Measurements from ENCODE around the gene ZGPAT.

Gene ZGPAT

DNA sequence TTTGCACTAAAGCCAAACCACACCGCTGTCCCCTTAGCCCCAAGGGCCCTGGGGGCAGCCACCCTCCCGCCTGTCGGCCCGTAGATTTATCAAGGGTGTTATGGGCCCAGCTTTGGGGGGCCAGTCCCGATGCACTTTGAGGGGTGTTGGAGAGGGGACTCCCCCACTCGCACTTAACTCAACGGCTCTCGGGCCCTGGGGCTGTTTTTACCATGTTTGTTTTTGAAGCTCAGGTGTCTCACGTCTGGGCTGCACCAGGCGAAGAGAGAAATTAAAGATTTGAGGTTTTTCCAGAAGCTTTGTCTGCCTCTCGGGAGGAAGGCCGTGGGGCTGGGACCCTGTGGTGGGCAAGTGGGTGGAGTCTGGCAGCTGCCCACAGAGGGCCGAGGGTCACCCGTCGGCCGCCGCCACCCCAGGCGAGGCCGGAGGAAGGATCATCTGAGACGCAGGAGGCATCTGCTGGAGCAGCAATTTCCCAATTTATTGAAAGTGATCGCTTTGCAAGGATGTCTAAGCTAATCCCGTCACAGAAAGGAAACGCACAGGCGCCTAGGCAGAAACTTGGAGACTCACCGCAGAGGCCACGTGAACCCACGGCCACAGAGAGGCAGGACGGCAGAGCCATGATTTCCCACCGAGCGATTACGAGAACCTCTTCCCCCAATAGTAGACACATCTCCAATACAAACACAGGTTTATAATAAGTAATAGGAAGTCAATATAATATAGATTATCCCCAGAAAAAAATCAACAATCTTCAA is 35.6 kb downstream of the ZGPAT start:
- CTCF ChIA-PET = no interaction called here

DNA sequence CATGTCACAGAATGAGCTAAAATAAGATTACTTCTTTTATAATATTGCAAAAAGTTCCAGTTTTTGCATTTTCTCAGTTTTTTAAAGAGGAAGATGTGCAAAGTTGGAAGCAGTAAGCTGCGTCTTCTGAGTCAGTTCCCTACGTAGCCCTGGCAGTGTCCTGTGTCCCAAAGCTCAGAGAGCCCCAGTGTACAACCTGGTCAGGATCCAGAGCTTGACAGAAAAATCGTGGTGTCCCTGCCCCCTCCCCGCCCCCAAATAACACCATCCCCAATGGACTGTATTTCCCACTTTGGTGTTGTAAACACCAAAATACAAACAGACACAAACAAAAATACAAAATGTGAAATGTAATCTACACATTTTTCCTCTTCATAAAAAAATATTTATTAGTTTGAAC is 36.3 kb downstream of the ZGPAT start:
- no peak overlapping the region for H3K4me3 Mint-ChIP-seq
- peaks cover 5% of the 10 kb centered on the region for H3K36me3 Mint-ChIP-seq
- CTCF ChIA-PET = no interaction called here
- H3K4me1 Mint-ChIP-seq = peaks cover 6% of the 10 kb centered on the region
- no peak for DNase-seq
- no peaks in the 10 kb centered on the region for H3K9me3 Mint-ChIP-seq
- no peaks in the 10 kb centered on the region for H3K27me3 Mint-ChIP-seq
- H3K27ac Mint-ChIP-seq = no peak overlapping the region

More for the DNA sequence above, 35.6 kb downstream of the ZGPAT start:
- no peak for DNase-seq
- Mint-ChIP-seq H3K27me3 (no peaks in the 10 kb centered on the region), H3K4me1 (peaks cover 2% of the 10 kb centered on the region), H3K27ac (peak overlapping the region; percentile 47), H3K36me3 (peaks cover 5% of the 10 kb centered on the region), H3K4me3 (no peak overlapping the region), H3K9me3 (no peaks in the 10 kb centered on the region)

DNA sequence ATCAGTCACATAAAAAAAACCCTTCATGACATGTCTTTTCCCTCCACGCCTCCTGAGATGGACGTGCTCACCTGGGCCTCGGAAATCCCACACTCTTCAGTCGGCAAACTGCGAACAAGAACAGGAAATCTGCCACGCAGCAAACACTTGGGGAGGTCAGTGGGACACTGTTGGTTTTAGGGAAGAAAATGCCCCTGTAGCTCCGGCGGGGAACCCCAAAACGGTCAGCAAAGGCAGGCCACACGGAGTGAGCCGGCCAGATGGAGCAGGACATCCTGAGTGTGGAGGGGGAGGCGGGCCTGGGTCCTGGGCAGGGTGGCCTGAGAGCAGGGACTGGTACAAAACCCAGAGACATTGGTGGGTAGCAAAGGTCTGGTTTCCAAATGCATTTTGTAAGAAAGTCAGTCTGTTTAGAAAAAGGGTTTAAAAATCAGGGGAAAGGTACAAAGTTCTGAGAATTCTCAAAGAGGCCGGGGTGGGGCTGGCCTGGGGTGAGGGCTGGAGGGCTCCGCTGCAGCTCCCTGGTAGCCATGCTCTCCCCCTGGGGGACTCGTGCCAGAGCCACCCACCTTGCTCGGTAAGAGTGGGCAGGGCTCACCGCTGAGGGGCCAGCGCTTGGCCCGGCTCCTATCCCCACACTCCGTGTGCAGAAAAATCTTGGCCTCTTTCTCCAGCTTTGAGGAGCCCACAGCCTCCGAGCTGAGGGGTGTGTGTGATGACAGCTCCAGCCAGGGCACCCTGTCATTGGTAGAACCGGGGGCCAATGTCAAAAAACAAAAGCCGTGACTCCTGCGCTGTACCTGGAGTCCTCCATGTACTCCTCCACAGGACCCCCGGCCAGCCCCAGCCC is 37.0 kb downstream of the ZGPAT start:
- no peaks in the 10 kb centered on the region for H3K9me3 Mint-ChIP-seq
- H3K4me3 Mint-ChIP-seq = no peak overlapping the region
- DNase-seq = no peak
- CTCF ChIA-PET = no interaction called here
- H3K36me3 Mint-ChIP-seq = peaks cover 5% of the 10 kb centered on the region
- H3K27me3 Mint-ChIP-seq = no peaks in the 10 kb centered on the region
- peaks cover 9% of the 10 kb centered on the region for H3K4me1 Mint-ChIP-seq
- H3K27ac Mint-ChIP-seq = no peak overlapping the region

DNA sequence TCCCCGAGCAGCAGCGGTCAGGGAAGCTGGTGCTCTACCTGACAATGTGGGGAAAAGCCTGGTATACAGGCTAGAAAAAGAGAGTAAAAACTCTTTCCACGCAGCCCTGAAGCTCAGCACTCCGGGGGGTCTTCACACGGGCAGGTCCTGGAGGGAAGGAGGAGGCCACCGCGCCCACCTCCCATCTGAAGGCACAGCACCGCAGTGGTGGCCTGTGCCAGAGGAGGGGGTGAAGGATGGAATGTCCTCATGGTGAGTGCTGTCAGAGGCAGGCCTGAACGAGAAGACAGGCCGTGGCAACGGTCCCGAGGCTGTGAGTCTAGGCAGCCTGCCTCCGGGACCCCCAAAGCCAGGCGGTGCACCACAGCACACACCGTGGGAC is 37.6 kb downstream of the ZGPAT start:
- Mint-ChIP-seq H3K9me3 (no peaks in the 10 kb centered on the region), H3K4me1 (peaks cover 13% of the 10 kb centered on the region), H3K27ac (no peak overlapping the region), H3K4me3 (no peak overlapping the region), H3K36me3 (peaks cover 5% of the 10 kb centered on the region), H3K27me3 (no peaks in the 10 kb centered on the region)
- no peak for DNase-seq
- CTCF ChIA-PET = no interaction called here

DNA sequence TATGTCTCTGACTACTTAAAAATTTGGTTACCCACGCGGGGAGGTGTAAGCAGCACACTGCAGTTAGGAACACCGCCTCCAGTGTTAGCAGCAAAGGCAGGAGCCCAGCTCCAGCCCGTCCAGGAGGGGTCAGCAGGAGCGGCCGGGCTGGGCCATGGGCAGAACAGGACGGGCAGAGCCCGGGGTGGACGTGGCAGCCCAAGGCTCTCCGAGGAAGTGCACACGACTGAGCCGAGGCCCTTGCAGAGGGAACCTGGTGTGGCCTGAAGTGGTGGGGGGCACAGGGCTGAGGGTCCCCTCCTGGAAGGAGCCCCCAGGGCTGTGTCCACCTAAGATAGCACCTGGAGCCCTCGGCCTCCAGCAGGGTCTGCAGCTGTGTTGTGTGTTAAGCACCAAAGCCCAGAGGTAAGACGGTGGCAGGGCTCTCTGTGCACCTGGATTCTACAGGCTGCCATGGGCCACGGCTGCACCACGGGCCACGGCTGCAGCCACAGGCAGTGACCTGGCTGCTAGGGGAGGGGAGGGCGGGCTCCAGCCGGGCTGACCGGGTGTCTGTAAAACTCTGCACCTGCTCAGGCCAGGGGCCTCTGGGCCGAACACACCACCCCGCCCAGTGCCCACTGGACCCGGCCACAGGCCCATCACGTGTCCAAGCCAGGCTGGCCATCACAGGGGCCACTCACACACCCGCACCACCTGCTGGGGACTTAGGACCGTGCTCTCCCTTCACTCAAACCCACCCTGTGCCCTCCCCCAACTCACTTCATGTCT is 38.3 kb downstream of the ZGPAT start:
- Mint-ChIP-seq H3K4me3 (no peak overlapping the region), H3K27ac (peak overlapping the region; percentile 28), H3K36me3 (peaks cover 5% of the 10 kb centered on the region), H3K4me1 (peaks cover 20% of the 10 kb centered on the region), H3K9me3 (no peaks in the 10 kb centered on the region), H3K27me3 (no peaks in the 10 kb centered on the region)
- CTCF ChIA-PET = no interaction called here
- no peak for DNase-seq

DNA sequence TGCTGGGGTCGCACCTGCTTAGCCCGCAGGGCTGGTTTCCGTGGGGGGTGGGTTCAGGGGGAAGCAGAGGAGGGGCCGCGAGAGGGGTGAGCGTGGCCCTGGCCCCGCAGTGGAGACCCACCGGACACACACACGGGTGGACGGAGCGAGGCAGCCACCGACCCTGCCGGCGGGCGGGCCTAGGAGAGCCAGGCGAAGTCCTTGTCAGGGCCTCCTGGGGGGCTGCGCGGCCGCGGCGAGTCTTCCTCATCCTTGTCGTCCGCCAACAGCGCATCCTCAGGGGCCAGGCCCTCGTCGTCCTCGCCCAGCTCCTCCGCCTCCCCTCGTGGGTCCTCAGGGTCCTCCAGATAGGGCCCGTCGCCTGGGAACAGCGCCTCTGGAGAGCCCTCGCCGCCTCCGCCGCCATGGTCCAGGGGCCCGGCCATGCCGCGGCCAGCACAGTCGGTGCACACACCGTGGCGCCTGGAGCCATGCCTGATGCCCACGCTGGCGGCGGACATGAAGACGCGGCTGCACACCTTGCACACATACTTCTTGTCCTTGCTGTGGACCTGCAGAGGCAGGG is 39.0 kb downstream of the ZGPAT start:
- Mint-ChIP-seq H3K4me3 (no peak overlapping the region), H3K4me1 (peaks cover 22% of the 10 kb centered on the region), H3K9me3 (no peaks in the 10 kb centered on the region)

DNA sequence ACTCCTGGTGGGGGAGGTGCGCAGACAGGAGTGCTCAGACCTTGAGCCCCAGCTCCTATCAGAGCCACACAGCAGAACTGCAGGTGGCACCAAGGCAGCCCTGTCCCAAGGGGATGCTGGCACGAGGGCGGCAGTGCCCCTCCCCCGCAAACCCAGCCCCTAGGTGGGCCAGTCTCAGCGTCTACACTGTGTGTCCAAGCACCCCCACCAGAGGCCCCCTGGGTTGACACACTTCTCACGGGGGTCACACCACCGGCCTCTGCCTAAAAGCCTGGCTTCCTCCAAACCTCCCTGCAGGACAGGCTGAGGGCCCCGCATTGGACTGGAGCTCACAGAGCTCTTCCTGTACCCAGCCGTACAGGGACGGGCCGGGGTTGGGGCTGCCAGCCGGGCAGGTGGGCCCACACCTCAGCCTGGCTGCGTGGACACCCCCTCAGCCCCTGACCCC is 39.8 kb downstream of the ZGPAT start:
- no peak overlapping the region for H3K4me3 Mint-ChIP-seq
- peaks cover 2% of the 10 kb centered on the region for H3K27me3 Mint-ChIP-seq
- CTCF ChIA-PET = no interaction called here

More for the DNA sequence above, 39.0 kb downstream of the ZGPAT start:
- CTCF ChIA-PET = no interaction called here
- H3K27ac Mint-ChIP-seq = no peak overlapping the region
- DNase-seq = no peak
- no peaks in the 10 kb centered on the region for H3K27me3 Mint-ChIP-seq
- peaks cover 5% of the 10 kb centered on the region for H3K36me3 Mint-ChIP-seq

DNA sequence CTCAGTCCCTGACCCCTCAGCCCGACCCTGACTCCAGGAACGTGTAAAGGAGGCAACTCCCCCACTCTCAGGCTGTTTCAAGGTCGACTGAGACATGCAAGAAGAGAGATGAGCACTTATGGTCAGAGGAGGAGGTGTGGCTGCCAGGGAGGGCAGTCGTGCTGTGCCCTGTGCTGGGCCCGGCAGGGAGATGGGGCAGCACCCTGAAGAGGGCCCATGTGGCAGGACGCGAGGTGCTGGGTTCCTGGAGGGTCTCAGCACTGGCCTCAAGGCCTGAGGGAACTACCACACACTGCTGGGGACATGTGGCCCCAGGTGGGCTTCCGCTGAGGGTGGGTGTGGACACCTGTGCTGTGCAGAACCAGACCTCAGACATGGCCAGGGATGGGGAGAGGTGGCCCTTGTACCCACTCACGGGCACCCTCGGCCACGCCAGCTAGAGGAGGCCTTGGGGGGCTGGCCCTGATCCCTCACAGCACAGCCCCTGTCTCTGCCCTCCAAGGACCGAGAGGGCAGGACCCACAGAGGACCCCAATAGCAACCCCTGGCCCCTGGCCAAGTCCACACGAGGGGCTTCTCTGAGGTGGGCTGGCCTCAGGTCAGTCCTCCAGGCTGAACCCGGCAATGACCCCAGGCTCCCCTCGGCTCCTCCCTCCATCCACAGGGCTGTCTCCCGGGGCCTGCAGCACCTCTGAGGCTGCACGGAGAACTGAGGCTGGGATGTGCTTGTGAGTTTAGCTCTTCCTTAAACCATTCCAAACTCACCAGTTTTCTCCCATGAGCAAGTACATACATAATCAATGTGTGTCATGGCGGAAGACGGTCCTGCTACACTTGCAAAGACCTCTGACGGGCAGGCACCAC is 40.5 kb downstream of the ZGPAT start:
- no peak for DNase-seq
- CTCF ChIA-PET = no interaction called here
- H3K4me1 Mint-ChIP-seq = peaks cover 26% of the 10 kb centered on the region
- no peaks in the 10 kb centered on the region for H3K9me3 Mint-ChIP-seq
- no peak overlapping the region for H3K4me3 Mint-ChIP-seq
- H3K36me3 Mint-ChIP-seq = peaks cover 5% of the 10 kb centered on the region
- peak overlapping the region; percentile 64 for H3K27ac Mint-ChIP-seq
- H3K27me3 Mint-ChIP-seq = peaks cover 9% of the 10 kb centered on the region

More for the DNA sequence above, 39.8 kb downstream of the ZGPAT start:
- Mint-ChIP-seq H3K4me1 (peaks cover 26% of the 10 kb centered on the region), H3K9me3 (no peaks in the 10 kb centered on the region), H3K36me3 (peaks cover 5% of the 10 kb centered on the region), H3K27ac (no peak overlapping the region)
- DNase-seq = no peak

DNA sequence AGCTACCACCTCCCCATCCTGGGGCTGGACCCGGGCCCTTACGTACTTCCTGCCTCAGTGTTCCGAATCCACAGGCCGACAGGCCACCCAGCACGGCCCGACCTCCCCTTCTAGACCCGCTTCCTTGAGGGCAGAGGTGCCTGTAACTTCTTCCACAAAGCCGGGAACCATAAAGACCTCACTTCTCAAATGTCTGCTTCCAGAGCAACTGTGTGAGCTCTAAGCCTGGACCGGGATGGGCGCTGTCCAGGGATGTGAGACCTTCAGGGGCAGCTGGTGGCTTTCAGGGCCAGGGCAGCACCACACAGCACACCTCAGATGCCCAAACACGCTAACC is 41.1 kb downstream of the ZGPAT start:
- Mint-ChIP-seq H3K9me3 (no peaks in the 10 kb centered on the region), H3K27me3 (peaks cover 13% of the 10 kb centered on the region), H3K36me3 (peaks cover 1% of the 10 kb centered on the region), H3K4me3 (no peak overlapping the region), H3K27ac (peak overlapping the region; percentile 64), H3K4me1 (peaks cover 26% of the 10 kb centered on the region)
- CTCF ChIA-PET = no interaction called here
- DNase-seq = no peak

DNA sequence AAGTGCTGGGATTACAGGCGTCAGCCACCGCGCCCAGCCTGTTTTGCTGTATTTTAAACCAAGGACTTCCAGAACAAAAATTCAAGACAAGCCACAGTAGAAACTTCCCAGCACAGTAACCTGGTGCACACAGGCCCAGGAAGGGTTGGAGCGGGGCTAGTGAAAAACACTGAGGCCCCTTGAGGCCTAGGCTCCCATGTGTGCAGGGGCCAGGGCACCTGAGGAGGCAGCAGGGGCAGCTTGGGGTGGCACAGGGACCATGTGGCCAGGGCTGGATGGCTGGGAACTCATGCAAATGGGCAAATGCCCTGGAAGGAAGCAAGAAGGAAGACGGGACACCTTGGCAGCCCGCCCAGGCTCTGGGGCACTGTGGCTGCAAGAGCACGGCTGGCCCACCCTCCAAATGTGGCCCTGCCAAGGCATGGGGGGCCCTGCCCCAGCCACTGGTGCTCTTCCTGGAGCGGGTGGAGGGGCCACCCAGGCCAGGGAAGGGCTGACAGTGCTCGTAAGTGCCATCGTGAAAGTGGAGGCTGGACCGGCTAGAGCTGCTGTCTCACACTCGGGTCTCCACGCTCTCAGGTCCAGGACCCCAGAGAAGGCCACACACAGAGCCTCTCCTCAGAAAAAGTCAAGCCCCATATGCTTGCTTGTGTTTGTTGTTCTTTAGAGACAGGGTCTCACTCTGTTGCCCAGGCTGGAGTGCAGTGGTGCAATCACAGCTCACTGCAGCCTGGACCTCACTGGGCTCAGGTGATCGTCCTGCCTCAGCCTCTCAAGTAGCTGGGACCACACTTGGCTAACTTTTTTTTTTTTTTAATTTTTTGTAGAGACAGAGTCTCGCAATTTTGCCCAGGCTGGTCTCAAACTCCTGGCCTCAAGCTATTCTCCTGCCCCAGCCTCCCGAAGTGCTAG is 42.0 kb downstream of the ZGPAT start:
- no peaks in the 10 kb centered on the region for H3K9me3 Mint-ChIP-seq
- H3K27ac Mint-ChIP-seq = peak overlapping the region; percentile 95
- H3K36me3 Mint-ChIP-seq = peaks cover 1% of the 10 kb centered on the region
- H3K4me3 Mint-ChIP-seq = no peak overlapping the region
- CTCF ChIA-PET = interaction anchor here (0.7 to 2.2 kb wide), 5 partner anchors 9 to 334 kb away, joined by 3 to 7 read pairs (median 3); partner anchors contain the start of gene TPD52L2
- peaks cover 26% of the 10 kb centered on the region for H3K4me1 Mint-ChIP-seq
- peaks cover 19% of the 10 kb centered on the region for H3K27me3 Mint-ChIP-seq
- DNase-seq = no peak

DNA sequence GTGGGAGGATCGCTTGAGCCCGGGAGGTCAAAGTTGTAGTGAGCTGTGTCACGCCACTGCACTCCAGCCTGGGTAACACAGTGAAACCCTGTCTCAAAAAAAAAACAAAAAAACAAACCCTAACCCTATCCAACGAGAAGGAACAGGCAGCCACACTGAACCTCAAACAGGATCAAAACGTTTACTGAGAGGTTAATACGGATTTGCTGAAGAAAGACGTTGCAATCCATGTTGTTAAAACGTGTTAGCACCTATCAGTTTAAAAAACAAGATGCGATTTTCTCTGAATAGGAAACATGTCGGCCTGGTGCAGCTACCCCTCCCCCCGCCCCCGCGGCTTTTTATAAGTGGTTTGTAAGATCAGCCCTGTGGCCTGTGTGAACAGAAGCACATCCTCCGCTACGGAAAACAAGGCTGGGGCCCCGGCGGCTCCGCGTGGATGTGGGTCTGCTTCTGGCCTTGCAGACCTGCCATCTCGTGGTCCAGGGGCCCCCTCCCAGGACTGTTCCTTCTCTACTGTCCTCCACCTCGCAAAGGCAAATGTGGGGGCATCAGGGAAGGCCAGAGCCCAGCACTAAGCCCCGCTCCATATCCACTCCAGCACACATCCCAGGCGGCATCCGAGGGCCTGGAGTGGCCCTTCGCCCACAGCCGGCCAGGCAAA is 43.1 kb downstream of the ZGPAT start:
- CTCF ChIA-PET = interaction anchor here (1.0 to 2.2 kb wide), 4 partner anchors 10 to 114 kb away, joined by 3 to 7 read pairs (median 4); partner anchors contain the start of gene TPD52L2
- Mint-ChIP-seq H3K4me3 (peak overlapping the region; percentile 22), H3K27ac (peak overlapping the region; percentile 95), H3K36me3 (no peaks in the 10 kb centered on the region), H3K27me3 (peaks cover 26% of the 10 kb centered on the region), H3K9me3 (no peaks in the 10 kb centered on the region), H3K4me1 (peaks cover 29% of the 10 kb centered on the region)
- peak; percentile 77 for DNase-seq
